ENCODE results near the gene SYP. TPM values are rescaled to one million over a fixed set of nuclear protein-coding genes. Genes with fewer than 3 reads are reported as not detected.

SYP gene
- total and polyA plus RNA-seq, 9 of the 15 experiments (the other 6 are each of a cell fraction or from before 2014, with no cell fraction given) = 0.48 to 5.1 (median 2.6) TPM

DNA sequence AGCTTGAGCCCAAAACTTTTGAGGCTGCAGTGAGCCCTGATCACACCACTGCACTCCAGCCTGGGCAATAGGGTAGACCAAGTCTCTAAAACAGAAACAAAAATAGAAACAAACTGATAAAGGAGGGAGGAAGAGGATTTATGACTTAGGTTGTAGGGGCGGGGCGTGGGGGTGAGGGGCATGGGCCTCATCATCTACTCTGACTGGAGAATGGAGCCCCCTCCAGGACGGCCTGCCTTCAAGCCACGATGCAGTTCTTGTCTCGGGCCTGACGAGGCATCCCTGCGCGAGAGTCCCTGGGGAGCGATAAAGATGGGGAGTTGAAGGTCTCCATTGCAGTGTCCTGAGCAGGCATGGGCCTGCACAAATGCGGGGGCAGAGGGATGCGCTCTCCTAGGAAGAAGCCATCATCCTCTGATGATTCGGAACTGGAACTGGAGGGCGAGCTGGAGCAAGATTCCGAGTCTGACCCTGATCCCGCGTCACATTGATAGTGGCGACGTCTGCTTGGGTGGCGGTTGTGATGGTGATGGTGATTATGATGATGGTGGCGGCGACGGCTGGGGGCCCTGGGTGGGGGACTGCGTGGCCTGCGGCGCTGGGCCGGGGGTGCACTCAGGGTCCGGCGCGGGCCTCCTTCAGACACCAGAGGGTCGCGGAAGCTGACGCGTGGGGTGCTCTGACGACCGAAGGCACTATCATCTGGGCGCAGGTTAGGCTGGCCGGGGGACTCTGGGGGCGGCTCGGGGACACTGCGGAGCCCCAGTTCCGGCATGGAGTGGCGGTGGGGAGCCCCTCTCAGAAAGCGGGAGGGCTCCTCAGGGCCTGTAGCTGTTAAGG, 24.3 kb downstream of the SYP start (continued):
- TF ChIP-seq, protein P1, sequence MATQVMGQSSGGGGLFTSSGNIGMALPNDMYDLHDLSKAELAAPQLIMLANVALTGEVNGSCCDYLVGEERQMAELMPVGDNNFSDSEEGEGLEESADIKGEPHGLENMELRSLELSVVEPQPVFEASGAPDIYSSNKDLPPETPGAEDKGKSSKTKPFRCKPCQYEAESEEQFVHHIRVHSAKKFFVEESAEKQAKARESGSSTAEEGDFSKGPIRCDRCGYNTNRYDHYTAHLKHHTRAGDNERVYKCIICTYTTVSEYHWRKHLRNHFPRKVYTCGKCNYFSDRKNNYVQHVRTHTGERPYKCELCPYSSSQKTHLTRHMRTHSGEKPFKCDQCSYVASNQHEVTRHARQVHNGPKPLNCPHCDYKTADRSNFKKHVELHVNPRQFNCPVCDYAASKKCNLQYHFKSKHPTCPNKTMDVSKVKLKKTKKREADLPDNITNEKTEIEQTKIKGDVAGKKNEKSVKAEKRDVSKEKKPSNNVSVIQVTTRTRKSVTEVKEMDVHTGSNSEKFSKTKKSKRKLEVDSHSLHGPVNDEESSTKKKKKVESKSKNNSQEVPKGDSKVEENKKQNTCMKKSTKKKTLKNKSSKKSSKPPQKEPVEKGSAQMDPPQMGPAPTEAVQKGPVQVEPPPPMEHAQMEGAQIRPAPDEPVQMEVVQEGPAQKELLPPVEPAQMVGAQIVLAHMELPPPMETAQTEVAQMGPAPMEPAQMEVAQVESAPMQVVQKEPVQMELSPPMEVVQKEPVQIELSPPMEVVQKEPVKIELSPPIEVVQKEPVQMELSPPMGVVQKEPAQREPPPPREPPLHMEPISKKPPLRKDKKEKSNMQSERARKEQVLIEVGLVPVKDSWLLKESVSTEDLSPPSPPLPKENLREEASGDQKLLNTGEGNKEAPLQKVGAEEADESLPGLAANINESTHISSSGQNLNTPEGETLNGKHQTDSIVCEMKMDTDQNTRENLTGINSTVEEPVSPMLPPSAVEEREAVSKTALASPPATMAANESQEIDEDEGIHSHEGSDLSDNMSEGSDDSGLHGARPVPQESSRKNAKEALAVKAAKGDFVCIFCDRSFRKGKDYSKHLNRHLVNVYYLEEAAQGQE (IDR thresholded peaks at IDR 0.05; ENCODE audit: borderline replicate concordance) = peak; percentile 9; the same call in 1 of the 2 replicates
- TF ChIP-seq, protein P1 (CRISPR knock-in tag; IDR thresholded peaks at IDR 0.05; ENCODE audit: low read depth) = no peak
- TF ChIP-seq ZNF311 (CRISPR knock-in tag; IDR thresholded peaks at IDR 0.05) (no peak), TAF9B (IDR thresholded peaks at IDR 0.05; ENCODE audit: partially characterized antibody) (no peak), ZEB2 (IDR thresholded peaks at IDR 0.05) (no peak), ZNF23 (CRISPR knock-in tag; IDR thresholded peaks at IDR 0.05) (no peak), NCOA1 (IDR thresholded peaks at IDR 0.05; ENCODE audit: low read depth) (no peak), SP2 (IDR thresholded peaks at IDR 0.05; ENCODE audit: extremely low read depth, low read depth, low read length, poor library complexity, severe bottlenecking) (no peak), MYC (IDR thresholded peaks at IDR 0.05; ENCODE audit: low read depth, low read length) (peak; percentile 29; the same call in 1 of the 2 replicates), MYC (CRISPR knock-in tag; IDR thresholded peaks at IDR 0.05; ENCODE audit: borderline replicate concordance, low read depth) (no peak), SPI1 (IDR thresholded peaks at IDR 0.05; ENCODE audit: borderline replicate concordance, low read depth, low read length) (no peak), SOX6 (IDR thresholded peaks at IDR 0.05) (no peak), ZNF79 (CRISPR knock-in tag; IDR thresholded peaks at IDR 0.05; ENCODE audit: low read depth) (no peak)
- TF ChIP-seq, protein P2, sequence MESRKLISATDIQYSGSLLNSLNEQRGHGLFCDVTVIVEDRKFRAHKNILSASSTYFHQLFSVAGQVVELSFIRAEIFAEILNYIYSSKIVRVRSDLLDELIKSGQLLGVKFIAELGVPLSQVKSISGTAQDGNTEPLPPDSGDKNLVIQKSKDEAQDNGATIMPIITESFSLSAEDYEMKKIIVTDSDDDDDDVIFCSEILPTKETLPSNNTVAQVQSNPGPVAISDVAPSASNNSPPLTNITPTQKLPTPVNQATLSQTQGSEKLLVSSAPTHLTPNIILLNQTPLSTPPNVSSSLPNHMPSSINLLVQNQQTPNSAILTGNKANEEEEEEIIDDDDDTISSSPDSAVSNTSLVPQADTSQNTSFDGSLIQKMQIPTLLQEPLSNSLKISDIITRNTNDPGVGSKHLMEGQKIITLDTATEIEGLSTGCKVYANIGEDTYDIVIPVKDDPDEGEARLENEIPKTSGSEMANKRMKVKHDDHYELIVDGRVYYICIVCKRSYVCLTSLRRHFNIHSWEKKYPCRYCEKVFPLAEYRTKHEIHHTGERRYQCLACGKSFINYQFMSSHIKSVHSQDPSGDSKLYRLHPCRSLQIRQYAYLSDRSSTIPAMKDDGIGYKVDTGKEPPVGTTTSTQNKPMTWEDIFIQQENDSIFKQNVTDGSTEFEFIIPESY (CRISPR knock-in tag; IDR thresholded peaks at IDR 0.05) = peak; percentile 82
